Astrocyte (in vitro differentiated cells and primary cell): Measurements from ENCODE around the gene TM9SF3.

Source experiments
- CTCF ChIP-seq: IDR thresholded peaks from 2 replicates; pipeline ENCODE4 v1.5.1; 2011; ENCODE audit warnings: low read depth, mild to moderate bottlenecking, inconsistent platforms, low read length, moderate library complexity; ENCODE audit not compliant: insufficient read depth
- EZH2 ChIP-seq: IDR thresholded peaks from 2 replicates; pipeline ENCODE4 v1.6.1; 2012; ENCODE audit warnings: mild to moderate bottlenecking, low read length, inconsistent platforms; ENCODE audit not compliant: insufficient read depth

- TF ChIP-seq CTCF, result no peak
- TF ChIP-seq EZH2, result no peak
These were observed 7.7 kb downstream of the TM9SF3 start for GRCh38 chr10:96579133-96579532.
